ENCODE measurements around the gene DLGAP1. TPM values are rescaled to one million over a fixed set of nuclear protein-coding genes. Genes with fewer than 3 reads are reported as not detected.

Gene DLGAP1
- total and polyA plus RNA-seq, 2 of the 13 experiments (the other 11 are each of a cell fraction or from before 2014, with no cell fraction given): 0.01 TPM; not detected in 1

- FAIRE-seq (no peak), ATAC-seq (no peak), DNase-seq (ENCODE audit: low spot score) (no peak)
- H4K20me1 ChIP-seq (ENCODE audit: insufficient read depth, low read length): 0 out of 2 replicates have a peak, but pooled peaks cover 2% of the 10 kb centered on the region
- no peaks in the 10 kb centered on the region for H3K79me2 ChIP-seq (ENCODE audit: insufficient read depth, low read length)
- intact Hi-C loops (cut with micrococcal nuclease; ENCODE audit: unreplicated experiment) (no loop called here), in situ Hi-C loops (cut with HindIII; ENCODE audit: extremely low pct_ligation_motif_present, low pct_unique_long_range_greater_than_20kb) (no loop called here)
- H3K27ac ChIP-seq (ENCODE audit: extremely low read length, insufficient read depth, low read length): no peak overlapping the region
- H3K9ac ChIP-seq (ENCODE audit: insufficient read depth, low read depth, low read length): no peak overlapping the region
- no peak overlapping the region for H3K4me3 ChIP-seq (replicated peaks in 1 of 3; ENCODE audit: insufficient read depth in 1 of 3, low read depth in 2 of 3, low read length in 3 of 3)
- WGBS (ENCODE audit: low lambda C conversion rate): 38% methylated on average over 2 of the region's 2 CpGs
- no peaks in the 10 kb centered on the region for H3K4me1 ChIP-seq (ENCODE audit: insufficient read depth, low read length)
- POLR2A ChIA-PET: no interaction called here
- no peak overlapping the region for H3K4me2 ChIP-seq (ENCODE audit: low read depth, low read length)
- H2AFZ ChIP-seq (ENCODE audit: low read length): no peak overlapping the region
- H3K36me3 ChIP-seq (replicated peaks in 1 of 2; ENCODE audit: control insufficient read depth in 1 of 2, insufficient read depth in 2 of 2, low read length in 2 of 2): no peaks in the 10 kb centered on the region
- no peaks in the 10 kb centered on the region for H3K9me3 ChIP-seq (ENCODE audit: low read length)
- CTCF ChIA-PET (ENCODE audit: low intra/inter-chr PET ratio, low total read pairs): no interaction called here
- no TSS peak for BruUV-seq (replicated peaks)
- H3K27me3 ChIP-seq (ENCODE audit: control insufficient read depth in 1 of 2, insufficient read depth in 2 of 2, low read length in 2 of 2): peaks cover 0 to 23% of the 10 kb centered on the region in 2 experiments; a peak in 3 of 5 replicates
- TF ChIP-seq TBX3 (IDR thresholded peaks at IDR 0.05; ENCODE audit: borderline replicate concordance) (no peak), PAF1 (CRISPR knock-in tag; IDR thresholded peaks at IDR 0.05) (no peak), ZBTB1 (CRISPR knock-in tag; IDR thresholded peaks at IDR 0.05; ENCODE audit: borderline replicate concordance) (no peak), ZNF576 (CRISPR knock-in tag; IDR thresholded peaks at IDR 0.05) (no peak), PATZ1 (CRISPR knock-in tag; IDR thresholded peaks at IDR 0.05) (no peak), BCL3 (CRISPR knock-in tag; IDR thresholded peaks at IDR 0.05) (no peak), FOXK1 (CRISPR knock-in tag; IDR thresholded peaks at IDR 0.05; ENCODE audit: borderline replicate concordance, low read depth) (no peak), GATA4 (IDR thresholded peaks at IDR 0.05; ENCODE audit: borderline replicate concordance, low read depth) (no peak), SNAPC4 (CRISPR knock-in tag; IDR thresholded peaks at IDR 0.05) (no peak), ZNF333 (CRISPR knock-in tag; IDR thresholded peaks at IDR 0.05; ENCODE audit: borderline replicate concordance) (no peak), GMEB2 (CRISPR knock-in tag; IDR thresholded peaks at IDR 0.05; ENCODE audit: low read depth) (no peak), ZBTB34 (CRISPR knock-in tag; IDR thresholded peaks at IDR 0.05) (no peak), ESRRA (CRISPR knock-in tag; IDR thresholded peaks at IDR 0.05; ENCODE audit: low read depth) (no peak)
Observed at GRCh38 chr18:3759099-3759498, 696.0 kb downstream of the DLGAP1 start.

All from HepG2 (cell line).